HepG2 (cell line): ENCODE results near the gene RNASE9. TPM values are rescaled to one million over a fixed set of nuclear protein-coding genes. Genes with fewer than 3 reads are reported as not detected.

Experiments used
- ATAC-seq: fragments of 200-7000 bp; cut with Tn5 transposase; 3 replicates; pipeline ENCODE4 v1.9.1; 2020; ENCODE audit warnings: mild to moderate bottlenecking, moderate library complexity
- BruUV-seq: library from RNA; stranded (reverse); fragments of 400-500 nt; replicated peaks from 2 replicates; lab custom pipeline; 2021; lab: Mats Ljungman, UMichigan
- CTCF ChIA-PET: fragments of 300-600 bp; formaldehyde crosslinking; extraction: SDS; loops from one replicate; lab custom pipeline; 2021; ENCODE audit warnings: low total read pairs, inconsistent platforms, low intra/inter-chr PET ratio; lab: Yijun Ruan, JAX
- POLR2A ChIA-PET: fragments of 350-600 bp; sonication (Branson Sonifier 250); formaldehyde crosslinking; loops from one replicate; lab custom pipeline; 2020; ENCODE audit warnings: antibody characterized with exemption, inconsistent platforms; lab: Yijun Ruan, JAX
- DNase-seq: peaks from one replicate; pipeline ENCODE4 v3.0.0-alpha.2; 2015; ENCODE audit warnings: low spot score
- FAIRE-seq: peaks from 3 replicates; lab custom pipeline; 2011; peaks lifted over from hg19 to GRCh38; lab: Jason Lieb, UNC
- H2AFZ ChIP-seq: one replicate; pipeline ENCODE4 v1.6.1; 2011; ENCODE audit warnings: low read length, inconsistent platforms
- H3K27ac ChIP-seq: fragments of 300-600 bp; 3 replicates; pipeline ENCODE4 v1.8.0; 2011; ENCODE audit warnings: mixed run types, mild to moderate bottlenecking, mixed read lengths, low read length, inconsistent platforms; ENCODE audit not compliant: insufficient read depth; ENCODE audit errors: extremely low read length
- H3K27me3 ChIP-seq, 2 experiments: fragments of 200-600 bp in 1 of 2; 2 replicates in 1 of 2; 3 replicates in 1 of 2; pipeline versions ENCODE4 v1.6.0 to v1.8.0; 2011; ENCODE audit warnings: low read length in 2 of 2, mild to moderate bottlenecking in 2 of 2, moderate library complexity in 2 of 2, inconsistent platforms in 1 of 2; ENCODE audit not compliant: insufficient read depth in 2 of 2, control insufficient read depth in 1 of 2
- H3K36me3 ChIP-seq, 2 experiments: fragments of 200-600 bp in 1 of 2; replicated peaks in 1 of 2; 2 replicates in 1 of 2; 3 replicates in 1 of 2; pipeline versions ENCODE4 v1.5.1 to v1.8.0; 2011; ENCODE audit warnings: low read length in 2 of 2, inconsistent platforms in 1 of 2; ENCODE audit not compliant: insufficient read depth in 2 of 2, control insufficient read depth in 1 of 2
- H3K4me1 ChIP-seq: 2 replicates; pipeline ENCODE4 v1.5.1; 2012; ENCODE audit warnings: low read length, inconsistent platforms; ENCODE audit not compliant: insufficient read depth
- H3K4me2 ChIP-seq: 2 replicates; pipeline ENCODE4 v1.6.0; 2011; ENCODE audit warnings: low read depth, low read length, inconsistent platforms
- H3K4me3 ChIP-seq, 3 experiments: fragments of 200-600 bp in 1 of 3; sonication (generic), shearing (Covaris generic) in 1 of 3; replicated peaks in 1 of 3; 2 replicates each; pipeline ENCODE4 v1.5.1; 2011 to 2016; ENCODE audit warnings: low read length in 3 of 3, inconsistent platforms in 2 of 3, low read depth in 2 of 3, mild to moderate bottlenecking in 2 of 3, control low read depth in 1 of 3, mixed read lengths in 1 of 3; ENCODE audit not compliant: insufficient read depth in 1 of 3
- H3K79me2 ChIP-seq: one replicate; pipeline ENCODE4 v1.6.1; 2011; ENCODE audit warnings: low read length, inconsistent platforms; ENCODE audit not compliant: insufficient read depth
- H3K9ac ChIP-seq: 2 replicates; pipeline ENCODE4 v1.6.0; 2011; ENCODE audit warnings: mild to moderate bottlenecking, low read depth, low read length, inconsistent platforms; ENCODE audit not compliant: insufficient read depth
- H3K9me3 ChIP-seq: 2 replicates; pipeline ENCODE4 v1.5.1; 2012; ENCODE audit warnings: mild to moderate bottlenecking, low read length
- H4K20me1 ChIP-seq: 2 replicates; pipeline ENCODE4 v1.6.0; 2011; ENCODE audit warnings: inconsistent platforms, mild to moderate bottlenecking, low read length, moderate library complexity; ENCODE audit not compliant: insufficient read depth
- FOXA3 ChIP-seq: IDR thresholded peaks from 2 replicates; pipeline ENCODE4 v1.6.1; 2016; ENCODE audit warnings: missing genetic modification reagents, missing compliant biosample characterization
- FOXP1 ChIP-seq, 2 experiments: fragments of 450-650 bp in 1 of 2; IDR thresholded peaks; 2 replicates each; pipeline ENCODE4 v1.6.1; 2017 to 2018; ENCODE audit warnings: antibody characterized with exemption in 1 of 2
- HINFP ChIP-seq: sonication (generic); formaldehyde crosslinking; IDR thresholded peaks from 2 replicates; pipeline ENCODE4 v1.4.0; 2020; ENCODE audit warnings: low read depth, mild to moderate bottlenecking, missing genetic modification reagents
- NAIF1 ChIP-seq: sonication (generic); formaldehyde crosslinking; IDR thresholded peaks from 2 replicates; pipeline ENCODE4 v1.5.0; 2020; ENCODE audit warnings: mild to moderate bottlenecking, missing genetic modification reagents, borderline replicate concordance
- POGZ ChIP-seq: sonication (generic); formaldehyde crosslinking; IDR thresholded peaks from 2 replicates; pipeline ENCODE4 v1.4.0; 2020; ENCODE audit warnings: mild to moderate bottlenecking, missing genetic modification reagents
- RARA ChIP-seq: IDR thresholded peaks from 2 replicates; pipeline ENCODE4 v1.6.1; 2016; ENCODE audit warnings: missing genetic modification reagents, missing compliant biosample characterization
- ZBTB20 ChIP-seq: sonication (generic); formaldehyde crosslinking; IDR thresholded peaks from 2 replicates; pipeline ENCODE4 v1.8.1; 2023; ENCODE audit warnings: missing genetic modification reagents, low read depth, mild to moderate bottlenecking, borderline replicate concordance
- ZBTB40 ChIP-seq, 2 experiments: fragments of 450-650 bp in 1 of 2; sonication (generic) in 1 of 2; formaldehyde crosslinking in 1 of 2; IDR thresholded peaks; 2 replicates each; pipeline versions ENCODE4 v1.6.1 to v1.8.0; 2016 to 2022; ENCODE audit warnings: antibody characterized with exemption in 1 of 2, mild to moderate bottlenecking in 1 of 2, missing genetic modification reagents in 1 of 2
- ZFP62 ChIP-seq: sonication (generic); formaldehyde crosslinking; IDR thresholded peaks from 2 replicates; pipeline ENCODE4 v1.4.0; 2020; ENCODE audit warnings: missing genetic modification reagents
- ZFX ChIP-seq: sonication (generic); formaldehyde crosslinking; IDR thresholded peaks from 2 replicates; pipeline ENCODE4 v1.4.0; 2020; ENCODE audit warnings: mild to moderate bottlenecking, low read depth, missing genetic modification reagents, moderate library complexity
- ZNF7 ChIP-seq: IDR thresholded peaks from 2 replicates; pipeline ENCODE4 v1.6.1; 2016; ENCODE audit warnings: missing biosample characterization, missing genetic modification reagents
- WGBS: methylation state at CpG from one replicate; pipeline ENCODE4 v1.1.6; 2017; ENCODE audit warnings: low lambda C conversion rate; 5-methylcytosine and 5-hydroxymethylcytosine counted together
- in situ Hi-C: cut with HindIII; loops from 2 replicates; pipeline ENCODE4 v1.10.0; 2017; ENCODE audit warnings: low pct_unique_long_range_greater_than_20kb; ENCODE audit not compliant: extremely low pct_ligation_motif_present
- intact Hi-C: fragments of 100-400 bp; cut with micrococcal nuclease; formaldehyde crosslinking; loops from one replicate; pipeline ENCODE4 v1.10.0; 2022; ENCODE audit not compliant: unreplicated experiment
- polyA plus RNA-seq, 8 experiments: library from polyadenylated mRNA; depleted of rRNA in 3 of 8; stranded (reverse) in 7 of 8; unstranded in 1 of 8; fragments of >200 nt; fragmentation: Illumina TruSeq in 4 of 8; extraction: Trizol in 4 of 8; gene quantifications; 2 replicates each; pipeline versions ENCODE4 v1.2.1 to v1.2.3, GENCODE V29; 2011 to 2016; ENCODE audit warnings: low read depth in 4 of 8, missing spikeins in 1 of 8, mixed read lengths in 1 of 8; ENCODE audit not compliant: insufficient read depth in 1 of 8
- total RNA-seq, 5 experiments: library from RNA; depleted of rRNA; stranded (reverse); fragments of >200 nt; fragmentation: Illumina TruSeq; extraction: Trizol; gene quantifications; 2 replicates each; pipeline ENCODE4 v1.2.3, GENCODE V29; 2016; ENCODE audit warnings: low read depth in 1 of 5
- TF ChIP-seq, protein P1 (sequence below): sonication (generic); formaldehyde crosslinking; IDR thresholded peaks from 2 replicates; pipeline ENCODE4 v1.8.0; 2022; ENCODE audit warnings: mild to moderate bottlenecking, missing genetic modification reagents, moderate library complexity

Gene RNASE9
- total and polyA plus RNA-seq, 2 of the 13 experiments (the other 11 are each of a cell fraction or from before 2014, with no cell fraction given): not detected

- H3K4me2 ChIP-seq: peak overlapping the region; percentile 86
- DNase-seq (no peak), FAIRE-seq (no peak), ATAC-seq (peak; percentile 39)
- no peaks in the 10 kb centered on the region for H3K79me2 ChIP-seq
- H3K4me1 ChIP-seq: peaks cover 56% of the 10 kb centered on the region
- H3K27ac ChIP-seq: no peak overlapping the region
- WGBS: 0% methylated on average over 2 of the region's 2 CpGs
- CTCF ChIA-PET: interaction anchor here (1.2 to 1.8 kb wide), 3 partner anchors 75 to 280 kb away, joined by 4 to 21 read pairs (median 4); no protein-coding TSS in a partner anchor
- no TSS peak for BruUV-seq
- no peaks in the 10 kb centered on the region for H4K20me1 ChIP-seq
- POLR2A ChIA-PET: interaction anchor here (0.7 to 1.7 kb wide), 3 partner anchors 81 to 264 kb away, joined by 3 to 6 read pairs (median 5); partner anchors contain the start of genes PARP2 and TEP1
- H3K27me3 ChIP-seq: no peaks in the 10 kb centered on the region; a peak in 1 of 5 replicates
- no peaks in the 10 kb centered on the region for H3K36me3 ChIP-seq
- peak overlapping the region; percentile 35 for H3K9ac ChIP-seq
- no peaks in the 10 kb centered on the region for H3K9me3 ChIP-seq
- in situ Hi-C loops (loop anchor here (5.0 to 25.0 kb wide), 3 partner anchors 75 to 280 kb away; partner anchors contain the start of genes APEX1, OSGEP, PIP4P1 and PNP), intact Hi-C loops (loop anchor here (1.0 to 5.0 kb wide), 6 partner anchors 76 to 280 kb away; partner anchors contain the start of gene PIP4P1)
- peak overlapping the region; percentile 25 to 59 (median 33) for H3K4me3 ChIP-seq
- peak overlapping the region; percentile 47 for H2AFZ ChIP-seq
- TF ChIP-seq POGZ (CRISPR knock-in tag) (no peak), FOXA3 (CRISPR knock-in tag) (peak; percentile 80), ZNF7 (CRISPR knock-in tag) (peak; percentile 65; the same call in 1 of the 2 replicates), ZBTB20 (CRISPR knock-in tag) (peak; percentile 48; the same call in 1 of the 2 replicates), ZBTB40 (IDR thresholded peaks at IDR 0.05) (no peak), ZBTB40 (CRISPR knock-in tag; IDR thresholded peaks at IDR 0.05) (0 out of 2 replicates have a peak, but pooled peaks have one; percentile 28), HINFP (no peak), ZFP62 (CRISPR knock-in tag) (no peak), NAIF1 (CRISPR knock-in tag) (no peak), RARA (peak; percentile 46), FOXP1 (IDR thresholded peaks at IDR 0.05) (no peak), FOXP1 (CRISPR knock-in tag; IDR thresholded peaks at IDR 0.05) (0 out of 2 replicates have a peak, but pooled peaks have one; percentile 39), ZFX (CRISPR knock-in tag) (peak; percentile 76)
- TF ChIP-seq, protein P1, sequence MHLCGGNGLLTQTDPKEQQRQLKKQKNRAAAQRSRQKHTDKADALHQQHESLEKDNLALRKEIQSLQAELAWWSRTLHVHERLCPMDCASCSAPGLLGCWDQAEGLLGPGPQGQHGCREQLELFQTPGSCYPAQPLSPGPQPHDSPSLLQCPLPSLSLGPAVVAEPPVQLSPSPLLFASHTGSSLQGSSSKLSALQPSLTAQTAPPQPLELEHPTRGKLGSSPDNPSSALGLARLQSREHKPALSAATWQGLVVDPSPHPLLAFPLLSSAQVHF (CRISPR knock-in tag): no peak
Observed at GRCh38 chr14:20606902-20607242, 46.0 kb upstream of the RNASE9 start.
